GM19468 (cell line): Measurements from ENCODE around the gene TENM4.
"Not testable (repeated sequence)": the region's sequence is repeated elsewhere in the genome, so short reads cannot be mapped to it uniquely, and the experiment has no call there.

Source experiments
- ATAC-seq: cut with Tn5 transposase; IDR thresholded peaks from one replicate; pipeline ENCODE4 v1.9.1; 2021; ENCODE audit warnings: mild to moderate bottlenecking, moderate library complexity, moderate number of reproducible peaks; ENCODE audit not compliant: unreplicated experiment; ENCODE audit errors: extremely low read depth

Gene TENM4

DNA sequence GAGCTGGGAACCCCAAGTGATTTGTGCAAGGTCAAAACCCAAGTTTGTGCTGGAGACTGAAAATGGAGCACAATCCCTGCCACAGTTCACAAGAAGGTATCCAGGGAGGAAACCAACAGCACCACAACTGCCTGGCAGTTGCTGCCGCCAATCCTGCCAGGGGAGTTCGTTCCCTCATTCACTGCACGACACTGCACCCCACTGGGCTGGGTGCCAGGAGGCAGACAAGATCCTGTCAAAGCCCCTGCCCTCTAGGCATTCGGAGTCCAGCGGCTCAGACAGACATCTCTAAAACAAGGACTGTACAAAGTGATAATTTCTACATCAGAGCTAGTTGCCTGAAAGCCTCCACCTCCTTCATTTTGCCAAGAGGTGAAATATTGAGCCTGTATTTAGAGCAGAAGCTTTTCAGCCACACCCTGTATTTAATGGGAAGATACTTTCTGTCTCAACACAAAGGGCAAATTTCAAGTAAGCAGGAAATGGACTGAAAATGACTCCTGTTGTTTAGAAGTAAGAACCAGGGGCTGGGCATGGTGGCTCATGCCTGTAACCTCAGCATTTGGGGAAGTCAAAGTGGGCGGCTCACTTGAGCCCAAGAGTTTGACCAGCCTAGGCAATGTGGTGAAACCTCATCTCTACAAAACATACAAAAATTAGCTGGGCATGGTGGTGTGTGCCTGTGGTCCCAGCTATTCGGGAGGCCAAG is 588.8 kb downstream of the TENM4 start:
- ATAC-seq = no peak

DNA sequence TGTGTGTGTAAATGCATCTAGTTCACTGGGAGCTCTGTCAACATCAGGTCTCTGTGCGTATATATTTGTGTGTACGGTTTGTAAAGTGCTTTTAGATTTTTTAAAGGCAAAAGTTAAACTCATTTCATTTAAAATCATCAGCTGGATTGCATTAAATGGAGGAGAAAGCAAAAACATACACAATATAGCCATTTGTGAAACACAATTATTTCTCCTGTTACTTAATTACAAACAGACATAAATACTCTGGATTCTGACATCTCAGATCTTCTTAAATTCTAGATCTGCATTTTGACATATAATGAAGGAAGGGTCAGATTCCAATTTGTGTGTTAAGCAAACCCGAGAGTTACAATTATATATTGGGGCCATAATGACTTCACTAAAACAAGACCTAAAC is 590.8 kb downstream of the TENM4 start:
- no peak for ATAC-seq

DNA sequence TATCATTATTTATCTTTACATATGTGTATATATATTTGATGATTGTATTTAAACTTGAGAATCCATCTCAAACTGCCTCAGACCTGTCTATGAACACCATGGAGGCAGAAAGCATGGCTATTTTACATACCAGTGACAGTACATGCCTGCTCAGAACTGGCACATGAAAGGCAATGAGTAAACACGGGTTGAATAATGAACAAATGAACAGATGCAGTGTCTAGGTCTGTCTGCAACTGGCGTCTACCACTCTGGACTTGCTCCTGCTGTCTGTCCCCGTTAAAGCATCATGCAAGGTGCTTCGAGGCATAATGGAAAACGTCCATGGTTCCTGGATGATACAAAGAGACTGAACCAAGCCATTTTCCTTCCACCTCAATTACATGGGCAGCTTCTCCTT is 594.6 kb downstream of the TENM4 start:
- no peak for ATAC-seq

DNA sequence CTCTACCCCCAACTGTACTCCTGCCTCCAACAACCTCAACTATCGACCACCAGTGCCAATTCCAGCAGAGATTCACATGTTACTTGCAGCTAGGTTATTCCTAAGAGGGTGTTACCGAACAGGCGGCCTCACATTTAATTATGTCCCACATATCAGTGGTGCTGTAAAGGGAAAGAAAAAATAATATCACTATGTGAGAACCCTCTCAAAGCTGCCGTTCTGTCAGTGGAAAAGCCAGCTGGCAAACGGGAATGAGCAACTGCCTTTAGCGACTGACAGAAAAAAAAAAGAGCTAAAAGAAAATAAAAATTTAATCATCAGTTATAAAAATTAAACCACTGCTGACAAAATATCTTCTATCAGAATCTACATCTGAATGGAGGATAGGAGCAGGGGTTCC is 595.3 kb downstream of the TENM4 start:
- ATAC-seq = no peak

GRCh38 chr11:78841456-78842060 is 599.3 kb downstream of the TENM4 start:
- ATAC-seq = no peak

DNA sequence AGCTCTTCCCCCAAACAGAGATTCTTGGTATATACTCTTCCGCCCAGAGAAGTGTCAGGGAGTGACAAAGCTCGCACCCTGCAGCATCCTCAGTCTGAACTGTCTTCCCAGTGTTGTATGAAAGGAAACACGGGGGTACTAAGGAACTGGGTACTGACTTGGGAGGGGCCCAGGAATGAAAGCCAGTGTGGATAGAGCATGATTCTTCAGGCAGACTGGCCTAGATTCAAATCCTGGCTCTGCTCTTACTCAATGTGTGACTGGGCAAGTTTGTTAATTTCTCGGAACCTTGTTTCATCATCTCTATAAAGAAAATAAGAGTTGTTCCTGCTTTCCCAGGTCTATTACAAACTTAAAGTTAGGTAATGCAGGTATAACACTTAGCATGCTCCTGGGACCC is 600.2 kb downstream of the TENM4 start:
- ATAC-seq = no peak

DNA sequence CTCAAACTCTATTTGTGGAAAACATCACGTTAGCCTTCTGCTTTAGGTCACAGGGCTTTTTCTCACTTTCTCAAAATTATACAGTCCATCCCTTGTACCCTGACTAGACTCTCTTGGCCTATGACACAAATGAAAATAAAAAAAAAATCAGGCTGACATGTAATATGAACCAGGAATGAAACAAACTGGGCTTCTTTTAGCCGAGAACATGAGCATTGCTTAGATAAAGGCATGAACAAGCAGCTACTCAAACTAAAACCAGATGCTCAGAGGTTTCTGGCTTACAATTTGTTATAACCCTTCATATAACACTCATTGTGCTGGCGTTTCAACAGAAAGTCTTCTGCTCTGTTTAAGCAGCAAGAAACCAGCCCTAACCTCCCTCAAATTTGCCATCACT is 600.6 kb downstream of the TENM4 start:
- ATAC-seq = no peak

- ATAC-seq = no peak
Measured at GRCh38 chr11:78838417-78838816, 602.4 kb downstream of the TENM4 start.

DNA sequence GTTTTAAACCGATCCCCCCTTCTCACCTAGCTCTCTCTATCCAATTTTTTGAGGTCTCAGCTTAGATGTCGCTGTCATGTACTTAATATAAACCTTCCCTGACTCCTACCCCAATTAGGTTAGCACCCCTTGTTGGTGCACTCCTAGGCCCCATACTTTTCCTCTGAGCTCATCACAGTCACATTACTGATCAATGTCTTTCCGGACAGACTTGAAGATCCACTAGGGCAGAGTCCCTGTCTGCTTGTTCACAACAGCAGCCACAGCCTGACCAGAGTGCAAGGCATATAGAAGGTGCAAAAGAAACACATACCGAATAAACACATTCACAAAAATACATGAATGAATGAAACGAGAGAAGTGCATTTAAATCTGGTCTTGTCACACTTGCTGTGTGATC is 605.2 kb downstream of the TENM4 start:
- no peak for ATAC-seq

GRCh38 chr11:78834886-78835285 is 605.9 kb downstream of the TENM4 start:
- no peak for ATAC-seq

GRCh38 chr11:78833237-78833636 is 607.6 kb downstream of the TENM4 start:
- ATAC-seq = no peak

GRCh38 chr11:78832226-78832947 is 608.4 kb downstream of the TENM4 start:
- ATAC-seq = no peak

- ATAC-seq = no peak
Measured at GRCh38 chr11:78831571-78831970, 609.3 kb downstream of the TENM4 start.

- no peak for ATAC-seq
Measured at GRCh38 chr11:78830277-78830819, 610.5 kb downstream of the TENM4 start.

GRCh38 chr11:78829146-78829545 is 611.7 kb downstream of the TENM4 start:
- no peak for ATAC-seq

DNA sequence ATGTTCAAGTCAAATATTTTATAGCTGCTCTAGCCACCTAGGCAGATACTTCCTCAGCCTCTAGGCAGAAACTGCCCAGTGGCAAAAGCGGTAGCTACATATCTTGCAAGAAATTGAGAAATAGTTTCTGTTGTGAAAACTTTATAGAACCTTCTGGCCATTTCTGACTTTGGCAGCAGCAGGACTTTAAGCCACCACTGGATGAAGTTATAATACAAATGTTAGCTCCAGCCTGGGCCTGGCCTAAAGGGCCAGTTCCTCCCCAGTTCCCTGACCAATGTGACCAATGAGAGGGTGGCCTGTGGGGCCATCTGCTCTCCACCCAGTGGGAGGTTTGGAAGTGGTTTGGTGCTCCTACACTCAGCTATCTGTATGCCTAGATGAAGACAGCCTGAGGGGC is 612.2 kb downstream of the TENM4 start:
- ATAC-seq = no peak

DNA sequence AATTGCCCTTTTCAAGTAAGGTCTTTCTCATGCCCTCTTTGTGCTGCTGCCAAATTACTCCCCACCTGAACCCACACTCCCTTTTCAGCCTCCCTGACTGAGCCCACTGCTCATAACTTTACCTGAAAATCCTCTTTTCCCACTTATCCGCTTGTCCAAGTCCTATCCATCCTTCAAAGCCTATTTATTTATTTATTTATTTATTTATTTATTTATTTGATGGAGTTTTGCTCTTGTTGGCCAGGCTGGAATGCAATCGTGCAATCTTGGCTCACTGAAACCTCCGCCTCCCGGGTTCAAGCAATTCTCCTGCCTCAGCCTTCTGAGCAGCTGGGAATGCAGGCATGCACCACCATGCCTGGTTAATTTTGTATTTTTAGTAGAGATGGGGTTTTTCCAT is 613.5 kb downstream of the TENM4 start:
- not testable (repeated sequence) for ATAC-seq

DNA sequence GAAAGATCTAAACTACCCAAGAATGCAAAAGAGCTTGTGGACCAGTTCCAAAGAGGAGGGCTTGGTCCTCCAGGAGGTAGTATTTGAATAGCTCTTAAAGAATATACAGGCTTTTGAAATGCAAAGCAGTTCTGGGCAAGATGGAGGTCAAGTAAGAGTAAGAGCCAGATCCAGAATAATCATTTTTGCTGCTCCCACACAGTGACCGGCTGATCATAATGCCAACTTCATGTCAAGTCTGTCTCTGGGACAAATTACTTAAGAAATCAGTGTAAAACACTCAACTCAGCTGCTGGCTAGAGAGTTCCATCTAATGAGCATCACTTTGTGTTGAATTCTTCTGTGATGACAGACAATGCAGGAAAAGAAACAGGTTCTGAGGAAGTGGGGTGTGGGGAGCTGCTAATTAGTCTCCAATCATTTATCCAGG is 615.2 kb downstream of the TENM4 start:
- no peak for ATAC-seq

DNA sequence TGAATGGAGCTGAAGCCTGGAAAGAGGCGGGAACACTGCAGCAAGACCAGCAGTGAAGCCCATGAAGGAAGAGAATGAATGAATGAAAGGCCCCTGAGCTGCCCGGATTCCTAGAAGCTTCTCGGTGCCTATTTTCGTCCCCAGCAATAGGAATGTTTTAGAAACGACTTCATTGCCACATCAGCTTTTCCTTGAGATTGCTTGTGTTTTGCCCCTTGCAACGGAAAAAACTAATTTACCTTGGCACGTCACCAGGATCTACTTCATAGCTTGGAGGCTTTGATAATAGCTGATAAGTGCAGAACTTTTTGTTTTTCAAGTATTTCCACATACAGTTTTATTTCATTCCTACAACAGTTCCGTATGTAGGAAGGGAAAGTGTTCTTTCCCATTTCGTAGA is 617.2 kb downstream of the TENM4 start:
- no peak for ATAC-seq

- ATAC-seq = no peak
Measured at GRCh38 chr11:78822931-78823423, 617.9 kb downstream of the TENM4 start.
